ENCODE measurements around the gene TBC1D8.

DNA sequence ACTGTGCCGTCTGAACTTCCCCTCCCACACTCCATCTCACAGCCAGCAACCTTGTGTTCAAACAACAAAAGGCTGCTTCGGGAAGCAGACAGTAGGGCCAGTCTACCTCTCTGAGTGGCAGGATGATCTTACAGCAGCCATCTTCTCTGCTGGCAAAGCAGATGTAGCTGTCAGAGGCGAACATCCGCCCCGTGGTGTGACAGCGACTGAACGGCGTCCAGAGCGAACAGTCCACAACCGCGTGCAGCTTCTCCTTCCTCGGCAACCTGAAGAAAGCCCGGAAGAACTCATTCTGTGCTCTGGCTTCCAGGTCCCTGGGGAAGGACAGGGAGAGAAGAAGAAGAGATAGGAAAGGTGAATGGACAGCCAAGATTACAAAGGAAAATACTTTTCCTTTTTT lies 111.1 kb downstream of the TBC1D8 start:
- TF ChIP-seq CTCF (IDR thresholded peaks at IDR 0.05) (no peak), ZFX (IDR thresholded peaks at IDR 0.05; ENCODE audit: borderline replicate concordance) (no peak)
